ENCODE data around the gene OLFML3.

The OLFML3 gene, protein sequence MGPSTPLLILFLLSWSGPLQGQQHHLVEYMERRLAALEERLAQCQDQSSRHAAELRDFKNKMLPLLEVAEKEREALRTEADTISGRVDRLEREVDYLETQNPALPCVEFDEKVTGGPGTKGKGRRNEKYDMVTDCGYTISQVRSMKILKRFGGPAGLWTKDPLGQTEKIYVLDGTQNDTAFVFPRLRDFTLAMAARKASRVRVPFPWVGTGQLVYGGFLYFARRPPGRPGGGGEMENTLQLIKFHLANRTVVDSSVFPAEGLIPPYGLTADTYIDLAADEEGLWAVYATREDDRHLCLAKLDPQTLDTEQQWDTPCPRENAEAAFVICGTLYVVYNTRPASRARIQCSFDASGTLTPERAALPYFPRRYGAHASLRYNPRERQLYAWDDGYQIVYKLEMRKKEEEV

DNA sequence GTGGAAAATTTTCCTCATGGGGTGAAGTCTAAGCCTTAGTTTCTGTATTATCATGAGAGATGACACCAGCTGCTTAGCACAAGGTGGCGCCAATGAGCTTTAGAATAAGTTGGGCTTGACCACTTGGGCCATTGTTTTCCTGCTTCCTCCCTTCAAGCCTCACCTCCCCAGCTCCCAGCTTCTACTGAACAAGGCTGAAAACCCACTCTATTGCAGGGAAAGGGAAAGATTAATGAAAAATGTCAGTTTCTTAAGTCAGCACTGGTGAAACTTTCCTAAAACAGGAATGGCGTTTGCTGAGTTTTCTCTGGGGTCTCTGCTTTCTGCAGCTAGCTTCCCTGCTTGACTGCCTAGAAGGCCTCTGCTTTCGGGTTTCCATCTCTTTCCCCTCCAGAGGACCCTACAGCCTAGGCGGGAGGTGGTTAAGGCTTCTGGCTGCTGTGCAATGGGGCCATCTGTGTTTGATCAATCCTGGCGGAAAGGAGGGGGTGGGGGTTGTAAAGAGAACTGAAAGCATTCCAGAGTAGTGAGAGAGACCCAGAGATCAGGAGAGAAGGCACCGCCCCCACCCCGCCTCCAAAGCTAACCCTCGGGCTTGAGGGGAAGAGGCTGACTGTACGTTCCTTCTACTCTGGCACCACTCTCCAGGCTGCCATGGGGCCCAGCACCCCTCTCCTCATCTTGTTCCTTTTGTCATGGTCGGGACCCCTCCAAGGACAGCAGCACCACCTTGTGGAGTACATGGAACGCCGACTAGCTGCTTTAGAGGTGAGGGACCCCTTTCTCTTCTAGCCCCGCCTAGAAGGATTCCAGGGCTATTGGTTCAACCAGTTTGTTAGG is at the start of gene OLFML3:
OLFML3 (plus strand) TSS at position 612 of the 840 bp plus-strand sequence; CDS start at position 655, 43 bp downstream.
- Histone ChIP-seq H3K4me3 (ENCODE audit: low read depth, low read length) (peak within 1 kb of the TSS; percentile 35), H3K36me3 (peaks cover 9% of the 10 kb centered on the region; the same call in 1 of the 2 replicates), H3K9me3 (ENCODE audit: severe bottlenecking) (no peaks in the 10 kb centered on the region), H3K27ac (peak within 1 kb of the TSS; percentile 76), H3K27me3 (ENCODE audit: insufficient read depth, low read depth, severe bottlenecking) (no peaks in the 10 kb centered on the region)
- TF ChIP-seq, protein P1, sequence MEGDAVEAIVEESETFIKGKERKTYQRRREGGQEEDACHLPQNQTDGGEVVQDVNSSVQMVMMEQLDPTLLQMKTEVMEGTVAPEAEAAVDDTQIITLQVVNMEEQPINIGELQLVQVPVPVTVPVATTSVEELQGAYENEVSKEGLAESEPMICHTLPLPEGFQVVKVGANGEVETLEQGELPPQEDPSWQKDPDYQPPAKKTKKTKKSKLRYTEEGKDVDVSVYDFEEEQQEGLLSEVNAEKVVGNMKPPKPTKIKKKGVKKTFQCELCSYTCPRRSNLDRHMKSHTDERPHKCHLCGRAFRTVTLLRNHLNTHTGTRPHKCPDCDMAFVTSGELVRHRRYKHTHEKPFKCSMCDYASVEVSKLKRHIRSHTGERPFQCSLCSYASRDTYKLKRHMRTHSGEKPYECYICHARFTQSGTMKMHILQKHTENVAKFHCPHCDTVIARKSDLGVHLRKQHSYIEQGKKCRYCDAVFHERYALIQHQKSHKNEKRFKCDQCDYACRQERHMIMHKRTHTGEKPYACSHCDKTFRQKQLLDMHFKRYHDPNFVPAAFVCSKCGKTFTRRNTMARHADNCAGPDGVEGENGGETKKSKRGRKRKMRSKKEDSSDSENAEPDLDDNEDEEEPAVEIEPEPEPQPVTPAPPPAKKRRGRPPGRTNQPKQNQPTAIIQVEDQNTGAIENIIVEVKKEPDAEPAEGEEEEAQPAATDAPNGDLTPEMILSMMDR (IDR thresholded peaks at IDR 0.05; ENCODE audit: low read depth, low read length) = peak; percentile 70
- DNase-seq = peak; percentile 85

DNA sequence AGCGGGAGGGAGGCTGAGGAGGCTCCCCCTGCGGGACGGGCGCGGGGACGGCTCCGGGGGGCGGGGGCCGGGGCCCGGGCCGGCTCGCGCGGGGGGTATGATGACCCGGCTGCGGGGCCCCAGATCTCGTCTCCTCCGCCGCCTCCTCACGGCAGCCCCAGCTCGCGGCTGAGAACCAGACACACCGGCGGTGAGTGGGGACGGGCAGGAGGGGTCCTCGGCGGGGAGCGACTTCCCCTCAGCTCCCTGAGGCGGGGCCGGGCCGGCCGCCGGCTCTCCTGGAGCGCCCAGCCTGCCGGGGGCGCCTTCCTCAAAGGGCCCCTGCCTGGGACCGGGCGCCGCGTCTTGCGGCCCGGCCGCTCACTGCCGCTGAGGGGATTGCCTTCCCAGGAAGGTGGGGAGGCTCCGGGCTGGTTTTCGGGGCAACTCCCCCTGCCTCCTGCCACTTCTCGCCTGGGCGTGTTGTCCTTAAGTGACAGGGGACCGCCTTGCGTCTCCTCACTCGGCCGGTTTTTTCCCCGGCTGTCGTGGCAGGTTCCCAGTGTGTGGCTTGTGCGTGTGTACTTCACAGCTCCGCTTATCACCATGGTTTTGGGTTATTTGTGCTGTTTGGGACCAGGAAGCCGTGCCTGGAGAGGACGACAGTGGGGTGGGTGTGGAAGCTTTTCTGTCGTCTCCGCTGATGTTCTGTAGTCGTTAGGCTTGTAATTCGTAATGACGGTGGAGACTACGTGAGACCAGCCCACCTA is 49.4 kb upstream of the OLFML3 start:
- no peaks in the 10 kb centered on the region for H3K9me3 ChIP-seq (ENCODE audit: severe bottlenecking)
- peak; percentile 39 for DNase-seq
- H3K27me3 ChIP-seq (ENCODE audit: insufficient read depth, low read depth, severe bottlenecking) = no peaks in the 10 kb centered on the region
- H3K36me3 ChIP-seq = no peaks in the 10 kb centered on the region; the same call in 1 of the 2 replicates
- peak overlapping the region; percentile 99 for H3K4me3 ChIP-seq (ENCODE audit: low read depth, low read length)
- TF ChIP-seq, protein P1 (IDR thresholded peaks at IDR 0.05; ENCODE audit: low read depth, low read length) = no peak
- peak overlapping the region; percentile 83 for H3K27ac ChIP-seq

DNA sequence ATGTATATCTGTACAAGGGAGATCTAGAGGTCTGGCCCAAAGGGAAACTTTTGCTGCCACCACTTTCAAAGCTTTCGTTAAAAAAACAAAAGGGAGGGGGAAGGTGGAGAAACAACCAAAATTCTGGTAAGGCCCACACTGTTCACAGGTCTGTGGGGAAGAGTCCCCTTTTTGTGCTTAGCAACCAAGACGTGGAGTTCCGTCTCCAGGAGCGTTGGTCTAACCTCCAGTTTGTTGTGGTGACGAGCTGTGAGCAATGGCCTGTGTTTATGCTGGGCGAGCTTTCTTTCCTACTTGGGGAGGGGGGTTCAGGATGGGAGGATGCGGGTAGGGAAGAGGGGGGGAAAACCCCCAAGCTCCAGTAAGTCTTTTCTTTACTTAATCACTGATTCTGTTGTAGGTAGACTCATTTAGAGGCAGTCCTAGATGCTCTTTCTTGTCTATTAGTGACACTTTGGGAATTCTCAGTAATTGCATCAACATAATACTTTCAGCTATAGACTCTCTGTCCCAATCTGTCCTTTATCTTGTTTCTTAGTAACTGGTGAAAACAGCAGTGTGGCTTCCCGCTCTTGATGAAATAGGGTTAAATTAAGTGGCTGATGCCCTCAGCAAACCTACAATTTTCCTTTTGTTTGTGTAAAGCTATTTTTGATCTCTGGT is 48.6 kb upstream of the OLFML3 start:
- Histone ChIP-seq H3K27ac (peak overlapping the region; percentile 83), H3K27me3 (ENCODE audit: insufficient read depth, low read depth, severe bottlenecking) (no peaks in the 10 kb centered on the region), H3K36me3 (peaks cover 4% of the 10 kb centered on the region; the same call in 1 of the 2 replicates), H3K9me3 (ENCODE audit: severe bottlenecking) (no peaks in the 10 kb centered on the region), H3K4me3 (ENCODE audit: low read depth, low read length) (peak overlapping the region; percentile 99)
- TF ChIP-seq, protein P1 (IDR thresholded peaks at IDR 0.05; ENCODE audit: low read depth, low read length) = no peak
- peak; percentile 23 for DNase-seq

DNA sequence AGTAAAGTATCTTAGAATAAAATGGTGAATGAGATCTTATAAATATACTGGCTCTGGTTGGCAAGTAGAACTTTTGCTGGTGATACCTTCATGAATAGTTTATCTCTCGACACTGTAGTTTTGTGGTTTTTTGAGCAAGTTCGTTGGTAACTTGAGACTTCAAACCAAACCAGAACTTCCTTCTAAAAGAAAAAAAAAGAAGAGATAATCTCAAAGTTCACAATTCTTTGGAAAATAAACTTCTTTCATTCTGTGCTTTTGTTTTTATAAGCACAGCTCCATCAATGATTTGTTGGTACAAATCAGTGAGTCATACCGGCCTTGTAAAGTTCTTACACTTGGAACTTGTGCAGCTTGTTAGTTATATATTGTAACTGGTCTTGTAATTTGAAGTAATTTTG is 47.8 kb upstream of the OLFML3 start:
- no peak overlapping the region for H3K4me3 ChIP-seq (ENCODE audit: low read depth, low read length)
- DNase-seq = no peak
- H3K27ac ChIP-seq = no peak overlapping the region
- H3K36me3 ChIP-seq = peaks cover 4% of the 10 kb centered on the region; the same call in 1 of the 2 replicates
- no peaks in the 10 kb centered on the region for H3K9me3 ChIP-seq (ENCODE audit: severe bottlenecking)
- no peaks in the 10 kb centered on the region for H3K27me3 ChIP-seq (ENCODE audit: insufficient read depth, low read depth, severe bottlenecking)
- TF ChIP-seq, protein P1 (IDR thresholded peaks at IDR 0.05; ENCODE audit: low read depth, low read length) = no peak

DNA sequence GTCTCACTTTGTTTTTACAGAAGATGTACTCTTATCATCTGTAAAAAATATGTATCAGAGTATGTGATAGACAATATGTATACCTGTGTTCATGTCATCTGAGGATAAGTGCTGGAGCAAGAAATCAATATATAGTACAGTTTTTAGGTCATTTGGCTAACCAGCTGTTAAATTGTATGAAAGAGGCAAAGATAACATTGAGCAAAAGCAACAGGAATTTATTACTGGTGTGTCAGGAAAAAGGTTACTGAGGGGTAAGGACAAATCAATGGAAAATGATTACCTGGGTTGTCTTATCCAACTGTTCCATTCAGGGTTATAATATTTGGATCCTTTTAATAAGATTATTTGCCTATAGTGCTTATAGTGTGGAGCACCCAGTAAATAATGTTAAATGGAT is 45.3 kb upstream of the OLFML3 start:
- TF ChIP-seq, protein P1 (IDR thresholded peaks at IDR 0.05; ENCODE audit: low read depth, low read length) = no peak
- Histone ChIP-seq H3K27me3 (ENCODE audit: insufficient read depth, low read depth, severe bottlenecking) (no peaks in the 10 kb centered on the region), H3K9me3 (ENCODE audit: severe bottlenecking) (no peaks in the 10 kb centered on the region), H3K27ac (no peak overlapping the region), H3K4me3 (ENCODE audit: low read depth, low read length) (no peak overlapping the region), H3K36me3 (peaks cover 4% of the 10 kb centered on the region; the same call in 1 of the 2 replicates)
- DNase-seq = no peak

Measured in WERI-Rb-1 (cell line).